HepG2 (cell line): ENCODE results near the gene CHTF8. TPM values are rescaled to one million over a fixed set of nuclear protein-coding genes. Genes with fewer than 3 reads are reported as not detected.
A peak's percentile ranks its signal among the peaks of the same experiment; 100 is the strongest.

ENCODE experiments used
- ADNP ChIP-seq: sonication (generic); formaldehyde crosslinking; IDR thresholded peaks from 2 replicates; pipeline ENCODE4 v1.4.0; 2020; ENCODE audit warnings: missing genetic modification reagents
- ASH2L ChIP-seq: fragments of 300-600, 200-600 bp; sonication (generic); IDR thresholded peaks from 2 replicates; pipeline ENCODE4 v1.7.0; 2017; ENCODE audit warnings: low read depth, mild to moderate bottlenecking, moderate library complexity, mixed read lengths, low read length; ENCODE audit not compliant: insufficient read length
- BORCS8-MEF2B ChIP-seq: sonication (generic); formaldehyde crosslinking; IDR thresholded peaks from 2 replicates; pipeline ENCODE4 v1.8.0; 2022; ENCODE audit warnings: mild to moderate bottlenecking, missing genetic modification reagents
- CREBL2 ChIP-seq: sonication (generic); formaldehyde crosslinking; IDR thresholded peaks from 2 replicates; pipeline ENCODE4 v1.8.1; 2023; ENCODE audit warnings: missing genetic modification reagents, mild to moderate bottlenecking, borderline replicate concordance
- EP300 ChIP-seq, 3 experiments: sonication (generic) in 1 of 3; formaldehyde crosslinking in 1 of 3; IDR thresholded peaks; 2 replicates each; pipeline versions ENCODE4 v1.5.1 to v1.6.1; 2011 to 2020; ENCODE audit warnings: low read depth in 2 of 3, low read length in 2 of 3, borderline replicate concordance in 1 of 3, improper control_type of control experiment in 1 of 3, mild to moderate bottlenecking in 1 of 3, missing genetic modification reagents in 1 of 3, moderate library complexity in 1 of 3
- HCFC1 ChIP-seq: fragments of 150-350 bp; IDR thresholded peaks from 2 replicates; pipeline ENCODE4 v1.6.1; 2014; ENCODE audit warnings: low read depth, low read length
- HMG20B ChIP-seq: conservative IDR thresholded peaks from 2 replicates; pipeline ENCODE4 v1.6.1; 2016; ENCODE audit warnings: missing genetic modification reagents, missing compliant biosample characterization
- MAX ChIP-seq: IDR thresholded peaks from 2 replicates; pipeline ENCODE4 v1.6.1; 2012; ENCODE audit warnings: inconsistent platforms
- PPARG ChIP-seq: conservative IDR thresholded peaks from 2 replicates; pipeline ENCODE4 v1.6.1; 2016; ENCODE audit warnings: missing biosample characterization, missing genetic modification reagents
- PTBP1 ChIP-seq: fragments of 200-400 bp; formaldehyde crosslinking; IDR thresholded peaks from 2 replicates; pipeline ENCODE4 v1.6.1; 2018; ENCODE audit warnings: low read length, low read depth; ENCODE audit not compliant: poor library complexity, severe bottlenecking
- RBM39 ChIP-seq: fragments of 200-400 bp; formaldehyde crosslinking; IDR thresholded peaks from one replicate; pipeline ENCODE4 v1.6.1; 2018; ENCODE audit warnings: antibody characterized with exemption, mild to moderate bottlenecking, low read depth, low read length; ENCODE audit not compliant: poor library complexity, severe bottlenecking
- SUZ12 ChIP-seq: fragments of 150-350 bp; IDR thresholded peaks from 2 replicates; pipeline ENCODE4 v1.6.1; 2014; ENCODE audit warnings: low read depth, low read length
- ZBTB21 ChIP-seq: sonication (generic); formaldehyde crosslinking; IDR thresholded peaks from 2 replicates; pipeline ENCODE4 v1.4.0; 2020; ENCODE audit warnings: missing genetic modification reagents
- ZNF383 ChIP-seq: sonication (generic); formaldehyde crosslinking; IDR thresholded peaks from 2 replicates; pipeline ENCODE4 v1.4.0; 2020; ENCODE audit warnings: missing genetic modification reagents, mild to moderate bottlenecking, borderline replicate concordance
- ZNF432 ChIP-seq: sonication (generic); formaldehyde crosslinking; IDR thresholded peaks from 2 replicates; pipeline ENCODE4 v1.5.0; 2020; ENCODE audit warnings: missing genetic modification reagents, mild to moderate bottlenecking, borderline replicate concordance
- ZNF543 ChIP-seq: sonication (generic); formaldehyde crosslinking; IDR thresholded peaks from 2 replicates; pipeline ENCODE4 v1.4.0; 2020; ENCODE audit warnings: mild to moderate bottlenecking, missing genetic modification reagents
- polyA plus RNA-seq, 8 experiments: library from polyadenylated mRNA; depleted of rRNA in 3 of 8; stranded (reverse) in 7 of 8; unstranded in 1 of 8; fragments of >200 nt; fragmentation: Illumina TruSeq in 4 of 8; extraction: Trizol in 4 of 8; gene quantifications; 2 replicates each; pipeline versions ENCODE4 v1.2.1 to v1.2.3, GENCODE V29; 2011 to 2016; ENCODE audit warnings: low read depth in 4 of 8, missing spikeins in 1 of 8, mixed read lengths in 1 of 8; ENCODE audit not compliant: insufficient read depth in 1 of 8
- total RNA-seq, 5 experiments: library from RNA; depleted of rRNA; stranded (reverse); fragments of >200 nt; fragmentation: Illumina TruSeq; extraction: Trizol; gene quantifications; 2 replicates each; pipeline ENCODE4 v1.2.3, GENCODE V29; 2016; ENCODE audit warnings: low read depth in 1 of 5
- TF ChIP-seq, protein P1 (sequence below): sonication (generic); formaldehyde crosslinking; conservative IDR thresholded peaks from 2 replicates; pipeline ENCODE4 v1.4.0; 2020; ENCODE audit warnings: mild to moderate bottlenecking, missing genetic modification reagents, moderate library complexity
- TF ChIP-seq, protein P2 (sequence below): sonication (generic); formaldehyde crosslinking; IDR thresholded peaks from 2 replicates; pipeline ENCODE4 v1.8.0; 2022; ENCODE audit warnings: low read depth, missing genetic modification reagents

CHTF8 gene
- total and polyA plus RNA-seq, 2 of the 13 experiments (the other 11 are each of a cell fraction or from before 2014, with no cell fraction given): 37.2 to 67.5 TPM

GRCh38 chr16:69132424-69133252 lies at the start of gene CHTF8, which contains the start of gene UTP4 (continued):
- TF ChIP-seq ZNF432 (CRISPR knock-in tag) (no peak), SUZ12 (no peak), PTBP1 (no peak), ZBTB21 (CRISPR knock-in tag) (peak; percentile 55), RBM39 (peak; percentile 89), HMG20B (CRISPR knock-in tag) (no peak), PPARG (CRISPR knock-in tag) (no peak), BORCS8-MEF2B (CRISPR knock-in tag) (peak; percentile 61; the same call in 1 of the 2 replicates), ZNF543 (0 out of 2 replicates have a peak, but pooled peaks have one; percentile 66), MAX (peak; percentile 98), CREBL2 (CRISPR knock-in tag) (peak; percentile 98; the same call in 1 of the 2 replicates), ZNF383 (CRISPR knock-in tag) (no peak), EP300 (IDR thresholded peaks at IDR 0.05; ENCODE audit: low read depth in 2 of 2, low read length in 2 of 2) (no peak; a peak in 2 of 4 replicates), EP300 (CRISPR knock-in tag; IDR thresholded peaks at IDR 0.05; ENCODE audit: borderline replicate concordance) (no peak), HCFC1 (peak; percentile 51), ADNP (CRISPR knock-in tag) (no peak), ASH2L (peak; percentile 98)
- TF ChIP-seq, protein P1, sequence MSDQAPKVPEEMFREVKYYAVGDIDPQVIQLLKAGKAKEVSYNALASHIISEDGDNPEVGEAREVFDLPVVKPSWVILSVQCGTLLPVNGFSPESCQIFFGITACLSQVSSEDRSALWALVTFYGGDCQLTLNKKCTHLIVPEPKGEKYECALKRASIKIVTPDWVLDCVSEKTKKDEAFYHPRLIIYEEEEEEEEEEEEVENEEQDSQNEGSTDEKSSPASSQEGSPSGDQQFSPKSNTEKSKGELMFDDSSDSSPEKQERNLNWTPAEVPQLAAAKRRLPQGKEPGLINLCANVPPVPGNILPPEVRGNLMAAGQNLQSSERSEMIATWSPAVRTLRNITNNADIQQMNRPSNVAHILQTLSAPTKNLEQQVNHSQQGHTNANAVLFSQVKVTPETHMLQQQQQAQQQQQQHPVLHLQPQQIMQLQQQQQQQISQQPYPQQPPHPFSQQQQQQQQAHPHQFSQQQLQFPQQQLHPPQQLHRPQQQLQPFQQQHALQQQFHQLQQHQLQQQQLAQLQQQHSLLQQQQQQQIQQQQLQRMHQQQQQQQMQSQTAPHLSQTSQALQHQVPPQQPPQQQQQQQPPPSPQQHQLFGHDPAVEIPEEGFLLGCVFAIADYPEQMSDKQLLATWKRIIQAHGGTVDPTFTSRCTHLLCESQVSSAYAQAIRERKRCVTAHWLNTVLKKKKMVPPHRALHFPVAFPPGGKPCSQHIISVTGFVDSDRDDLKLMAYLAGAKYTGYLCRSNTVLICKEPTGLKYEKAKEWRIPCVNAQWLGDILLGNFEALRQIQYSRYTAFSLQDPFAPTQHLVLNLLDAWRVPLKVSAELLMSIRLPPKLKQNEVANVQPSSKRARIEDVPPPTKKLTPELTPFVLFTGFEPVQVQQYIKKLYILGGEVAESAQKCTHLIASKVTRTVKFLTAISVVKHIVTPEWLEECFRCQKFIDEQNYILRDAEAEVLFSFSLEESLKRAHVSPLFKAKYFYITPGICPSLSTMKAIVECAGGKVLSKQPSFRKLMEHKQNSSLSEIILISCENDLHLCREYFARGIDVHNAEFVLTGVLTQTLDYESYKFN (CRISPR knock-in tag): peak; percentile 37; the same call in 1 of the 2 replicates
- TF ChIP-seq, protein P2, sequence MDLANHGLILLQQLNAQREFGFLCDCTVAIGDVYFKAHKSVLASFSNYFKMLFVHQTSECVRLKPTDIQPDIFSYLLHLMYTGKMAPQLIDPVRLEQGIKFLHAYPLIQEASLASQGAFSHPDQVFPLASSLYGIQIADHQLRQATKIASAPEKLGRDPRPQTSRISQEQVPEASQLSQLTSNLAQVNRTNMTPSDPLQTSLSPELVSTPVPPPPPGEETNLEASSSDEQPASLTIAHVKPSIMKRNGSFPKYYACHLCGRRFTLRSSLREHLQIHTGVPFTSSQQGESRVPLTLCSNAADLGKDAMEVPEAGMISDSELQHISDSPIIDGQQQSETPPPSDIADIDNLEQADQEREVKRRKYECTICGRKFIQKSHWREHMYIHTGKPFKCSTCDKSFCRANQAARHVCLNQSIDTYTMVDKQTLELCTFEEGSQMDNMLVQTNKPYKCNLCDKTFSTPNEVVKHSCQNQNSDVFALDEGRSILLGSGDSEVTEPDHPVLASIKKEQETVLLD: peak; percentile 100
